PFSK-1 (cell line): ENCODE measurements around the gene NHSL2.

Source experiments
- FOXP2 ChIP-seq: optimal IDR thresholded peaks from 2 replicates; pipeline ENCODE3; 2011; ENCODE audit warnings: borderline replicate concordance, control low read depth, inconsistent platforms; ENCODE audit not compliant: insufficient read depth; ENCODE audit errors: extremely low read length, extremely low read depth
- POLR2AphosphoS5 ChIP-seq: IDR thresholded peaks from 2 replicates; pipeline ENCODE4 v1.6.1; 2012; ENCODE audit warnings: low read depth, mild to moderate bottlenecking, control low read depth, low read length, moderate library complexity
- REST ChIP-seq, 2 experiments: IDR thresholded peaks; 2 replicates each; pipeline versions ENCODE4 v1.6.1 to v1.8.0; 2011 to 2012; ENCODE audit warnings: low read depth in 2 of 2, low read length in 2 of 2, control low read depth in 1 of 2, inconsistent platforms in 1 of 2, mild to moderate bottlenecking in 1 of 2, moderate library complexity in 1 of 2; ENCODE audit not compliant: insufficient read depth in 1 of 2
- SIN3A ChIP-seq: IDR thresholded peaks from 2 replicates; pipeline ENCODE4 v1.6.1; 2012; ENCODE audit warnings: mild to moderate bottlenecking, low read length, moderate library complexity, borderline replicate concordance; ENCODE audit not compliant: insufficient read depth
- TAF1 ChIP-seq: IDR thresholded peaks from 2 replicates; pipeline ENCODE4 v1.6.1; 2012; ENCODE audit warnings: low read length, control low read depth, borderline replicate concordance; ENCODE audit not compliant: insufficient read depth

Gene NHSL2

GRCh38 chrX:72142794-72143608, 232.4 kb downstream of the NHSL2 start:
- TF ChIP-seq REST (IDR thresholded peaks at IDR 0.05; ENCODE audit: insufficient read depth in 1 of 2, low read depth in 2 of 2, low read length in 2 of 2) (no peak), POLR2AphosphoS5 (no peak), FOXP2 (no peak), TAF1 (no peak), SIN3A (no peak)

GRCh38 chrX:72143609-72143907, 232.9 kb downstream of the NHSL2 start:
- no peak for TF ChIP-seq TAF1
- no peak for TF ChIP-seq SIN3A
- no peak for TF ChIP-seq REST (IDR thresholded peaks at IDR 0.05; ENCODE audit: insufficient read depth in 1 of 2, low read depth in 2 of 2, low read length in 2 of 2)
- no peak for TF ChIP-seq POLR2AphosphoS5
- no peak for TF ChIP-seq FOXP2

- TF ChIP-seq TAF1 (no peak), FOXP2 (no peak), REST (IDR thresholded peaks at IDR 0.05; ENCODE audit: insufficient read depth in 1 of 2, low read depth in 2 of 2, low read length in 2 of 2) (no peak), SIN3A (no peak), POLR2AphosphoS5 (no peak)
These were observed 234.5 kb downstream of the NHSL2 start for GRCh38 chrX:72145181-72145580.

GRCh38 chrX:72146527-72146926, 235.9 kb downstream of the NHSL2 start:
- TF ChIP-seq TAF1 (no peak), POLR2AphosphoS5 (no peak), FOXP2 (no peak), SIN3A (no peak), REST (IDR thresholded peaks at IDR 0.05; ENCODE audit: insufficient read depth in 1 of 2, low read depth in 2 of 2, low read length in 2 of 2) (no peak)

- TF ChIP-seq FOXP2: no peak
- TF ChIP-seq TAF1: no peak
These were observed 248.1 kb downstream of the NHSL2 start for GRCh38 chrX:72158773-72159172.
